Measurements from ENCODE around the gene CSAD.
"Not testable (repeated sequence)": the region's sequence is repeated elsewhere in the genome, so short reads cannot be mapped to it uniquely, and the experiment has no call there.

Gene CSAD

GRCh38 chr12:53217051-53217930 is 36.6 kb upstream of the CSAD start:
- no peak for DNase-seq

- no peak for DNase-seq
Observed at GRCh38 chr12:53215497-53215896, 34.8 kb upstream of the CSAD start.

GRCh38 chr12:53214687-53215455 is 34.1 kb upstream of the CSAD start:
- no peak for DNase-seq

GRCh38 chr12:53214221-53214620 is 33.5 kb upstream of the CSAD start:
- no peak for DNase-seq

- DNase-seq = peak; percentile 27
Observed at GRCh38 chr12:53213348-53213747, 32.6 kb upstream of the CSAD start.

GRCh38 chr12:53212931-53213330 is 32.2 kb upstream of the CSAD start:
- DNase-seq = no peak

- DNase-seq = no peak
Observed at GRCh38 chr12:53211476-53212381, 31.0 kb upstream of the CSAD start.

GRCh38 chr12:53210843-53211242 is 30.1 kb upstream of the CSAD start:
- DNase-seq = no peak

GRCh38 chr12:53208877-53209463 is 28.2 kb upstream of the CSAD start:
- DNase-seq = no peak

GRCh38 chr12:53208435-53208834 is 27.7 kb upstream of the CSAD start:
- DNase-seq = no peak

GRCh38 chr12:53207042-53207441 is 26.3 kb upstream of the CSAD start, which contains the start of gene ITGB7:
TSS of gene ITGB7 (minus strand) at chr12:53207251. CDS start at chr12:53200443, 6,808 bp downstream.
- DNase-seq = no peak

- DNase-seq = no peak
Observed at GRCh38 chr12:53205747-53206419, 25.2 kb upstream of the CSAD start.

GRCh38 chr12:53204351-53204750 is 23.6 kb upstream of the CSAD start:
- DNase-seq = no peak

GRCh38 chr12:53202316-53202715 is 21.6 kb upstream of the CSAD start:
- not testable (repeated sequence) for DNase-seq

- DNase-seq = no peak
Observed at GRCh38 chr12:53201639-53202038, 20.9 kb upstream of the CSAD start.

GRCh38 chr12:53201177-53201541 is 20.4 kb upstream of the CSAD start:
- no peak for DNase-seq

- DNase-seq = no peak
Observed at GRCh38 chr12:53200458-53201176, 19.9 kb upstream of the CSAD start.

GRCh38 chr12:53200107-53200457 is 19.4 kb upstream of the CSAD start:
- no peak for DNase-seq

- no peak for DNase-seq
Observed at GRCh38 chr12:53199700-53200099, 19.0 kb upstream of the CSAD start.

- DNase-seq = no peak
Observed at GRCh38 chr12:53198486-53199110, 17.9 kb upstream of the CSAD start.

Data from NCI-H524 treated with DMSO at 0.1 percent for 48 hours (cell line).